GM19452 (cell line): ENCODE measurements around the gene NRM.
A peak's percentile ranks its signal among the peaks of the same experiment; 100 is the strongest.

ENCODE experiments used
- ATAC-seq: cut with Tn5 transposase; IDR thresholded peaks from one replicate; pipeline ENCODE4 v1.9.1; 2021; ENCODE audit not compliant: unreplicated experiment

The NRM gene

DNA sequence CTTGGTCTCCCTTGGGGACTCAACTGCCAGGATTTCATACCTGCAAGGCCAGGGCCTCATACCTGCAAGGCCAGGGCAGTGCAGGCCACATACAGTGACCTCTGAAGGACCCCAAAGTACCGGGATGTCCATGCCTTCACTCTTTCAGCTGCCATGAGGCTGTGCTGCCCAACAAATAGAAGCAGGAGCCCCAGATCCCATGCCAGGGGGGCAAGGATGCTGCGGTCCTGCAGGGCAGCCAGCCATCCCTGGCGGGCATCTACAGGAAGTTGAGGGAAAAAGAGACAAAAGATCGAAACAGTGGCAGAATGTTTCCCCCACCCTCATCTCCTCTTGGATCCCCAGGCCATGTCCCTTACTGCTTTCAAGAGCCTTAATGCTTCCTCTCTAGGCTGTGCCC lies 799 bp downstream of the NRM start:
- no peak for ATAC-seq

DNA sequence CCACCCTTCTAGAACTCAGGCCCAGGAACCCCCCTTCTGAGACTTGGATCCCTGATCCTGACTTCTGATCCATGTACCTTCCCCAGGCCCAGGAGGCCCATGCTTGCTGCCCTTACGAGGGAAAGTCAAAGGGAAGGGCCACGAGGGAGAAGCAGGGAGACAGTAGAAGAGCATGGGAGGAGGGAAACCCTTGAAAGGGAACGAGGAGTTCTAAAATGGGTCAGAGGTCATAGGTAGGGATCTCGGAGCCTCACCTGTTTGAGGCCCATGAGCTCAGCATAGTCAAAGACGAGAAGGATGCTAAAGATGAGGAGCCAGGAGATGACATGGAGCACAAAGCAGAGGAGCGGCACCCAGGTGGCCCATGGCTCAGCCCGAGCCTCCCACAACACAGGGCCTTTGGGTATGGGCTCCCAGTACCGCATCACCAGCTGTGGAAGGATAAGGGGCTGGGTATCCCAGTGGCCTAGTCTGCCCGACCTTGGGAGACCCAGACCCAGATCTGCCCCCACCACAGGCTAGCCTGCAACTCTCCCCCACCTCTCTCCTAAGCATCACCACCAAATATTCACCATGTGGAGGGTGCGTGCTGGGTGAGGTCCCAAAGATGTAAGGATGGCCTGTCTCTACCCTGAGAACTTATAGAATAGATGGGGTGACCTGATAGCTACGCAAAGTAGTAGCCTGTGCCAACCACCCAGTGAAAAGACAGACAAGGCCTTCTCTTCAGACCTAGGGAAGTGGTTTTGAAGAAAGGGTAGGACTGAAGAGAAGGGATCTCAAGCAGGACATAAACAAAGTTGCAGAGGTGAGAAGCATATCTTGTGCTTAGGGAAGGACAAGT lies 1.5 kb downstream of the NRM start:
- no peak for ATAC-seq

DNA sequence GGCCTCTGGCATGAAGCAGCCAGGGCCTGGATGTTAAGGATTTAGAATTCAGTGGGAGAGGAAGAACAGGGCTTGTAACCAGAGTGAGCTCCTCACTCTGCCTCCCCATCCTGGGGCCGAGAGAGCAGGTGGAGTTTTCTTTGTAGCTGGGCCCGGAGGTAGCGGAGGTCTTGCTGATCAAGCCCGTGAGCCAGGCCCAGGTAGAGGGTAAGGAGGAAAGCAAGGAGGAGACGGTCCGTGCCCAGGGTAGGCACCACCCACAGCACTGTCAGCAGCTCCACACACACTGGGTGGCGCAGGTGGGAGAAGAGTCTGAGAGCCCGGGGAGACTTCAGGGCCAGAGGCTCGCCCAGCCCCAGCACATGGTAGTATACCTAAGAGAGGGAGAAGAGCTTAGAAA lies 2.2 kb downstream of the NRM start:
- no peak for ATAC-seq

DNA sequence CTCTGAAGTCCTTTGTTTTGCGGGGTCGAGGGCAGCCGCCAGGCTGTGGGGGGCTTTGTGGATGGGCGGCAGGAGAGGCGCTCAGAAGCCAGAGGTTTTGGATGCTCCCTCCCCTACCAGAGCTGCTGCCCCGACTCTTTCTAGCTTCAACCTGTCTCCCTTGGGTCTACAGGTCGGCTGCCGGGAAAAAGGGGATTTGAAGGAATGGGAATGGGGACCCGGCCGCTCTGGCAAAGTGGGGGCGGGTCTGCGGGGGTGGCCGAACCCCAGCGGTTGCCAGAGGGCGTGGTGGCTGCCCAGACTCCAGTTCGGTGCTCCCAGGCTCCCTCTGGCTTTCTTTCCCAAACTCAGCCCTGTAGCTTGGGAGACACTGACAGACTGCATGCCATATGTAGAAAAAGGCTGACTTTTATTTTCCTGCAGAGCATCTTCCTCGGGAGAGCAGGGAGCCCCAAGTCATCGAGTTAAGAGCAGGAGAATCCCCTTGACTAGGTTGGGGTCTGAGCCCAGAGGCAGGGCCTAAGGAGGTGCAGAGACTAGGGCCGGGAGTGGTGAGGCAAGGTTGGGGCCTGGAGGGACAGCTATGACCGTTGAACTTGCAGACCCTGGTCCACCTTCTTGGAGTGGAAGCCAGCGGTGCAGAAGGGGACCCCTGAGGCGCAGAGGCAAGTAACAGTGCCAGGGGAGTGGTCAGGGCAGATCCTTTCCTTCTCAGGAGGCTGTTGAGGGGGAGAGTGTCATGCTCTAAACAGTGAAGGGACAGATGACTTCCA lies 2.9 kb downstream of the NRM start:
- no peak for ATAC-seq

DNA sequence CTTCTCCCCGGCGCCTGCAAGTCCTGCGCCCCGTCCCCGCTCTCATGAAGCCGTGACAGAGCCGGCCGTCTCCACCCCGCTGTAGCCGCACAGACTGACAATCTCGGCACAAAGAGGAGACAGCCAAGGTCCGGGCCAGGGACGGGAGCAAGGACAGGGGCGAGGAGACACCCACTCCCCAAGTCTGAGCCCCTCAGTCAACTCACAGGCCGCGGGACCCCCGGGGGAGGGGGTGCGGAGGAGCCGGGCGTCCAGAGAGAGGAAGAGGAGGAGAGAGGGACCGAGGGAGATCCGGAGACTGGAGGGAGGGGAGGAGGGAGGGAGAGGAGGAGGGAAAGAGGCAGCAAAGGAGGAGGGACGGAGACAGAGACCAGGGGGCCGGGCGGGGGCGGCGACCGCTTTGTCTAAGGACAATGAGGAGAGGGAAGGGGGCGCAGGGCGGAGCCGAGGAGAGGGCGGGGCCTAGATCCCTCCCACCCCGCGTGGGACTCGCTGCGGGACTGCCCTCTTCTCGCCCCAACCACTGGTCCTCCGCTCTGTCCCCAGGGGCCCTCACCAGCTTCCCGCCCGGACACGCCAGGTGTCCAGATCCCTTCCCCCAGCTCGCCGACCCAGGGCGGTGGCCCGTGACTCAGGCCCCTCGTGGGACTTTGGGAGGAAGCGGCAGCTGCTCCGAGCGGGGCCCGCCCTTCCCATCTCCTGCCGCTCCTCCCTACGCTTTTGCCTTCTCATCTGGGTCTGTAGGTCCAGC lies 3.7 kb downstream of the NRM start:
- ATAC-seq: peak; percentile 46

DNA sequence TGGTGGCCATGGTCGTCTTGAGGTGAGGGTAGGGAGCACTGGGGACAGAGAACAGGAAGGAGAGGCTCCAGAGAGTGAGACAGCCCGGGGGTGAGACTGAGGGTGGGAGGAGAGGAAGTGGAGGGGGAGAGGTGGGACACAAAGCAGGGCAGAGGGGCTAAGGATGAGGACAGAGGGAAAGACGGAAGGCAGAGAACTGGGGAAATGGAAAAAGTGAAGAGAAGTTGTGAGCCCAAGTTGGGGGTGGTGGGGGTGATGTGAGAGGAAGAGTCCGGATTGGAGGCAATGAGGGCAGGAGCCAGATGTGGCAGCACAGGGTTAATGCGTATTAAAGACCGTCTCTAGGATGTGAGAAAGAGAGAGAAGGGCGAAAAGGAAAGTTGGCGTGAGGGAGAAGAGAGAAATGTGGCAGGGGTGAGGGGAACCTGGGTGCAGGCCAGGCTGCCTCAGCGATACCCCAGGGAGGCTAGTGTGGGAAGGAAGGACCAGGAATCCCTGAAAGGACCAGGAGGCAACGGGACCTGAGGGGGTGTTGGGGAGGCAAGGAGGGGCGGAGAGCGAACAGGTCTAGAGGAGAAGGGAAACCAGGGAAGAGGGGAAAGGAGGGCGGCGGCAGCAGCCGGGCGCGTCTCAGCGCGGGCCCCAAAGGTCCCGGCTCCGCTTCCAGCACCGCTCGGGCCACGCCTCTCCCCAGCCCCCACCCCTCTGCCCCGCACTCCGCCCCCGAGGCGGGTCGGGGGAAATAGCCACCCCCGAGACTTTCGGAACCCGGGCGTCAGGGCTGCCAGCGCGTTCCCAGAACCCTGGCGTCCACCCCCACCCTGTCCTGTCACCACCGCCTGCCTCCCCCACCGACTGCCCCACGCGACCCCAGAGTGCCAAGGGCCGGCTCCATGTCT lies 4.5 kb downstream of the NRM start, which contains the start of gene PPP1R18:
TSS of gene PPP1R18 (minus strand) at position 637 of the 899 bp plus-strand sequence. CDS start at position 10, 627 bp downstream.
- no peak for ATAC-seq

DNA sequence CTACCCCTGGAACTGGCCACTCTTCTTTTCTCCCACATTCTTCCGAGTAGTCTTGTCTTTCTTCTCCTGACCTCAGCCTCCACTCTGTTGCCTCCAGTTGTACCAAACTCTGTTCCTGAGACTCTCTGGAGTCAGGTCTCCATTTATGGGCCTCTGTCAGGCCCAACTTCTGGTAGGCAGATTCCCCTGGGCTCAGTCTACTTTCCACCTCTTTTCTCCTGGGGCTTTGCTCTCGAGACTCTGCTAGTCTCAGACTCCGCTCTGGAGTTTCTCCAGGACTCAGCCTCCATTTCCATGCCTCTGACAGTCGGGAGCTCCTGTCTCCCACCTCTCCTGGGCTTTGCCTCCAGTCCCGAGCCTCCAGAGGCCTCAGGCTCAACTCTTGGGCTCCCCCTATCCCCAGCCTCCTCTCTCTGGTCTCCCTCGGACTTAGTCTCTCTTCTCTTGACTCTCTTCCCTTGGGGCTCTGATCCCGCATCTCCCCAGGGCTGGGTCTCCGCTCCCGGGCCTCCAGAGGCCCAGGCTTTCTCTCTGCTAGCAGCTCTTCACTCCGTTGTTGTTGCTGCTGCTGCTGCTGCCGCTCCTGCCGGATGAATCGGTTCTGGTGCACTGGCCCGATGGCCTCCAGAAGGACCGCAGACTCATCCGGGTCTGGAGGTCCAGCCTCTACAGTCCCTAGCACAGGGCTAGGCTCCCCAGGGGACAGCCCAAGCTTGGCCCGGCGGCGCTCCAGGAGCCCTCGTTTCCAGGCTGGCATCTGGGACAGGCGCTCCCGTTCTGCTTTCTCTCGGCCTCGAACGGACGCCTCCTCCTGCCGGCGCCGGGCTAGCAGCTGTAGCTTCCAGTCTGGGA lies 5.4 kb downstream of the NRM start:
- ATAC-seq: no peak

DNA sequence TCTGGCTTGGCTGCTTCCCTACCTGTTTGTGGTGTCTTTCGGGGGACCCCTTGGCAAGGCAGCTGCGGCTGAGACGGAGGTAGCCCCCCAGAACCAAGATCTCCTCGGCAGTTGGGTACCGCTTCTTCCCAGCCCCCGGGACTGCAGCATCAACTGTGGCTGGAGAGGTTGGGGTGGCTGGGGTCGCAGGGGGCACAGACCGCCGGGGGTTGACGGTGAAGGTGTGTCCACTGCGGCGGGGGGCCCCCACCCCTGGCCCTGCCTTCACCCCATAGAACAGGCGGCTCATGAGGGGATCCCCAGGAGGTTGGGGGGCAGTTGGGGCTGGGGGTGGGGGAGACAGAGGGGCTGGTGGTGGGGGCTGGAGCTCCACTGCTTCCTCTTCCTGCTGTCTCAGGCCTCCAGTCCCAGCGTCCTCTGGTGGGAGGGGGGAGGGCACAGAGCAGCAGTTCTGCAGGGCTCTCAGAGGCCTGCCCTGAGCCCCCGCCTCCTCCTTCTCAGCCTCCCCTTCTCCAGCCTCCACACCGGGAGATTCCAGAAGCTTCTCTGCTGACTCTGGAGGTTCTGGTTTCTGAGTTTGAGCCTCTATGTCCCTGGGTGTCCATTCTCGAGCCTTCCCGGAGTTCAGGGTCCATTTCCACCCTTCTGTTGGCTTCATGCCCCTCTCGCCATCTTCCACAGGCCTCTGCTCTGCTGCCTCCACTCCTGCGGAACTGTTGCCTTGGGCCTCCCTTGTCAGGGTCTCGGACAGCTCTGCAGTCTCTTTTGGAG lies 6.2 kb downstream of the NRM start:
- no peak for ATAC-seq

DNA sequence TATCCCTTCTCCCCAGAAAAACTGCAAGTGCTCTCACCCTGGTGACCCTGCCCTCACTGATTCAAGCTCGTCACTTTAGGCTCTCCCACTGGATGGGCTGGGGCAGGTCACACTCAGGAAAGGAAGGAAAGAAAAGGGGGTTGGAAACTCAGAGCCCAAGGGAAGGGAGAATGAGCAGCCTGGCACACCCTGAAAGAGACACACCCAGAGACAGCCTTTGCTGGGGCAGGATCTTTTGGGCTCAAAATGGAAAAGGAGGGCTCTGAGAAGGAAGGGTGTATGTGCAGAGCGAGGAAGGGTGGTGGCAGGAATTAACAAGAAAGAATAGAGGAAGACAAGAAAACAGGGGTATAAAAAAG lies 6.8 kb downstream of the NRM start:
- ATAC-seq: no peak

DNA sequence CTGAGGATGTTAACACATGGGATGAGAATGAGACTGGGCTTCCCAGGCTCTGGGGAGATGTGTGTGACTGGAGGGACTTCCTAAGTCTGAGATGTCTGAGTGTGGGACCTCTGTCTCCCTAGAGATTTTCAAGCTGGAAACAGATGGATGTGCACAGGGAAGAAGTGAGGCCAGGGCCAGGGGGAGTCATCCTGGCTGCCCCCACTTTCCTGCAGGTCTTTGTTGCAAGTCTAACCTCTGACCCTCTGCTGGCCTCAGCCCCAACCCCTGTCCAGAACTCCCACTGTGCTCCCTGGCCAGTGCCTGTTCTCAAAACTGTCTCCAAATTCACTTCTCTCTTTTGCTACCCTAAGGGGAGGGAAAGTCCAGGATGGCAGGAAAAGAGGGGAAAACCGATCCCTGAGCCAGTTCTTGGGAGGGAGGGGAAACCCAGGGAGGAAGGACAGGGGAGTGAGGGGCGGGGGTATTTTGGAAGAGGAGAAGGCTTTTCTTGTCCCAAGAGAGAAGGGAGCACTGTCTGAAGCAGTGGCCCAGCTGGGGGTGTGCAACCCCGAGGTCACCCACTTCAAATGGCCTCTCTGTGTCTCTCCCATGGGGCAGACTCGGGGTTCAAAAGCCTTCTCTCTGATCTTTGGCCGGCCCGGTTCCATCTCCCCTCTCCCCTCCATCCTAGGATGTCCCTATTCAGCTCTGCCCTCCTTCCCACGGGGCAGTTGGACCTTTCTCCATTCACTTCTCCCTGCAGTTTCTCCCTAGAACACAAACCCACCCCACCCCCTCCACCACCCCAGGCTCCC lies 7.4 kb downstream of the NRM start:
- ATAC-seq: no peak

DNA sequence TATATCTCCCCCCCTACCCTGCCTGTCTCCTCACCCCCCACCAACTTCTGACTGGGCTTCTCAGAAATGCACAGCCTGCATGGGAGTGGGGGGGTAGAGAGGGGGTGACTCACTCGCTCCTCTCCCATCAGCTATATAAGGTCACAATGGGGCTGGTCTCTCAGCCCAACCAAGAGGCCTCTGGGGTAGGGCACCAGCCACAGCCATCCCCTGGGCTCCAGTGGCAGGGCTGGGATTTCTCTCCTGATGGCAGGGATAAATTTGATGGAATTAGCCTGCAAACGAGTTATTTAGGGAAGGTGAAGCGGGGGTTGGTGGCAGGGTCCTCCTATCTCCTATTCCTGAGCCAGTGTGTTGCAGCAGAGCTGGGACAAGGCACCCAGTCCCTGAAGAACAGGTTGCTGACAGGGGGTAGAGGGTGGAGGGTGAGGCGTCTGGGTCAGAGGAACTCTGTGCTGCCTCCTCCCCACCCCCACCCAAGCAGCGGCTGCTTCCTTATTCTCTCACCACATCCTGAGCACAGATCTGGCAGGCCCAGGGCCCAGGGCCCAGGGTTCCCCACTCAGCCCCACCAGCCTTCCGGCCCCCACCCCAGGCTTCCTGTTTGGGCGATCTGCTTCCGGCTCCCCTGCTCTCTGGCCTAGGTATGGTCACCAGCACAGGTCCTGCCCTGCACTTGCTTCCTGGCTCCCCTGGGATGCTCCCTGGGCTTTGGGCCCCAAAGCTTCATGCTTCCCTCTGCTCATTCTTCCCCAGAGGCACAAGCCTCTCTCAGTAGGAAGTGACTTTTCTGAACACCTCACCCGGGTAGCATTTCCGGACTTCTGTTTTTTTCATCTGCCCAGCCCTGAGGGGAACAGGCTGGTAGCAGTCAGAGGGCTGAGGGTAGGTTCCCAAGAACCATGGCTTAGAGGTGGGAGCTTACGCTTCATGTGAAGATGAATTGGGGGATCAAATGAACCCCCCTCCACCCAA lies 8.4 kb downstream of the NRM start:
- ATAC-seq: peak; percentile 34

DNA sequence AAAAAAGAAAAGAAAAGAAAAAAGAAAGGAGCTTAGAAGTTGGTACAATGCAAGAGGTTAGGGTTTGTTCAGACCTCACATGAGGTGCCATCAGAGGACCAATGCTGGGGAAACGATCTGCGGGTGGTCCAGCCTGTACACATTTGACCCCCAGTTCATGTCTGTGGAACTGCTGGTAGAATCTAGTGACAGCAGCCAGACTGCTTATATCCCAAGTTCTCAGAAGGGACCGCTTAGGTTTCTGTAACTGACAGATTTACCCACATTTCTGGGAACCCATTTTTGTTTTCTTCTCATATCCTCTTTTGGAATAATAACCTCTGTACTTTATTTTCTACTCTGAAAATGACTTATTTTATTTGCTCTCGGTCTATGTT lies 9.0 kb downstream of the NRM start:
- no peak for ATAC-seq

DNA sequence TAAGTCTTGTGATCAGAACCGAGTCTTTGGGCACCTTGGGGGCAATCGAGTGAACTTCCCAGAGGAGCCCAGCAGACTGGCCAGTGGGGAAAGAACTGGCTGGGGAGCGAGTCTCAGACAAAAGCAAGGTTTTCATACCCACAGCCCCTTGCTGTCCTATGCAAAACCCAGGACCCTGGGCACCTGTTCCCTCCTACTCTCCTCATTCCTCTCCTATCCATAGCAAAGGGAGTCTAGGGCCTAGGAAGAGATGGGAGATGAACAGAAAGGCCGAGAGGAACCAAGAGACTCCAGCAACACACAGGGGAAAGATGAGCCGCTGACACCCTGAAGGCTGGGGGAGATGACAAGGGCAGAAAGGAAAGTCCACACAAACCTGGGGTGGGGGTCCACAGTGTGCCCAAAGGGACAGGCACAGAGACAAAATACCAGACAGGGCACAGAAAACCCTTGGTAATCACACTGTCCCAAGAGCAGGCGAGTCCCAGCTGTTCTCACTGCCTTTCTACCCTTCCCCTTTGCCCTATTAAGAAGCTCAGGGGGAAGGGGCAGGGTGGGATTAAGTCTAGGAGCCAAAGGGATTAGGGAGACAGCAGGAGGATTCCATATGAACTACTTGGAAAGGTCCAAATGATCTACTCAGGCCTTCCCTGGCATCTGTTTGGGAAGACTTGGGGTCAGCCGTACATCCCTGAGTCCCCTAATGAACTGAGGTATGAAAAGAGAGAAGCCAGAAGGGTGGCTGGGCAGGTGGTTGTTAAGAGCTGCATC lies 10.8 kb downstream of the NRM start:
- ATAC-seq: no peak

DNA sequence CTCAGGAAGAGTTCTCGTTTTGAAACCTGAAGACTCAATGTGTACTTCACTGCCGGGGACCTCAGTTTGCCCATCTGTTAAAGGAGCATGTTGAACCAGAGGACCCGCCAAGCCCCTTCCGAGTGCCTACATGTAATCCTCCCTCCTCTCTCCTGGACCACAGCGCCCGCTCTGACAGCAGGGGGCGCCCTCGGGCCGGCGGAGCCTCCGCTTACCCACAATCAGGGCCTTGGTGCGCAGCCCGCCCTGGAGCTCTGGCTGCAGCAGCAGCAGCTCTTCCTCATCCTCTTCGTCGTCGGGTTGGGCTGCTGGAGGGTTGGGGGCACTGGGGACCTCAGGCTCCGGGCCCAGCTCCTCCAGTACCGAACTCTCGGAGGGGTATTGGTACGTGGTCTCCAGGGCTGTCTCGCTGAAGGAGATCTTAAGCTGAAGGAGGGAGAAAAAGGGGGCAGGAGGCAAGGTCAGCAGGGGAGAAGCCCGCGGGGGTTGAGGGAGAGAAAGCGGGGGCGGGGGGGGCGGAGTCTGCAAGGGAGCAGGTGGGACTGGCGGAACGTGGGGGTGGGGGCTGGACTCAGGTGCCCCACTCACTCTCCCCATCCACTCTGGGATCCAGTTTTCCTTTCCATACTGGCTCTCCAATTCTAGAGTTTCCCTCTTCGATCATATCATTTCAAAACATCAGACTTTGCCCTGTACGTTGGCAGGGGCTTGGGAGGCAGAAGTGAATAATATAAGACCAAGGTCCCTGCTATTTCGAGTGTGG lies 11.6 kb downstream of the NRM start:
- no peak for ATAC-seq

DNA sequence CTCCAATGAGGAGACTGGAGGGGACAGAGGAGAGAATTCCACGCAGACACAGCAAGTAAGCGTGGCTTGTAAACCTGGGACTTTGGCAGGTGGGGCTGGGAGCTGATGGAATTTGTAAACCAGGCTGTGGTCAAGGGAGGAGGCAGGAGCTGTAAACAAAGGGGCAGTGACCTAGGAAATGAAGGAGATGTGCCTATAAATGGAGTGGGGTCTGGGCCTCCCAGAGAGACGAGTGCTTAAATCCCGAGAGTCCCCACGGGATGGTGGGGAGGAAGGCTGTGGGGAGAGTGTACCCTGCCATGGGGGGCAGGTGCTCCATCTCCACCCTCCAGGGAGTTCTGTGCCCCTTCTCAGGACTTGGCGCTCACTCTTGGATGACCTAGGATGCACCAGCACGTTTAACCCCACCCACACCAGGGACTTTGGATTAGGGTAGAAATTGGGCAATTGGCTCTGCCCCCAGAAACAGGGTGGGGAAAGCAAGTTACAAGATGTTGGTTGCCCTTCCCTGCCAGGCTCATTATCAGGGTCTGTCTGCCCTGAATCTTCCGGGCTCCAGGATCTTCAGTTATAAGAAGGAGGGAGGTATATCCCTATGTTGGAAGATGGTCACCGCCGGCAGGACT lies 14.0 kb downstream of the NRM start:
- no peak for ATAC-seq
